Natural killer cell (primary cell): ENCODE data around the gene DOCK10. TPM values are rescaled to one million over a fixed set of nuclear protein-coding genes. Genes with fewer than 3 reads are reported as not detected.
A peak's percentile ranks its signal among the peaks of the same experiment; 100 is the strongest.

ENCODE experiments used
- ATAC-seq, 3 donors: fragments of 150-1000 bp in 2 of 3; fragments of 200-7000 bp in 1 of 3; cut with Tn5 transposase; 1 replicate in 1 of 3; 2 replicates in 2 of 3; pipeline ENCODE4 v1.10.0; 2021; ENCODE audit warnings: mild to moderate bottlenecking in 2 of 3, moderate library complexity in 2 of 3
- DNase-seq, 2 donors: peaks; one replicate each; pipeline versions ENCODE4 v3.0.0 to v3.0.0-alpha.2; 2013 to 2021; ENCODE audit warnings: mixed read lengths in 1 of 2
- H3K27ac ChIP-seq: one replicate; pipeline ENCODE4 v1.5.1; 2013; ENCODE audit warnings: mild to moderate bottlenecking, low read length
- H3K27me3 ChIP-seq: one replicate; pipeline ENCODE4 v1.6.1; 2013; ENCODE audit warnings: low read length; ENCODE audit not compliant: control insufficient read depth, insufficient read depth
- H3K36me3 ChIP-seq: one replicate; pipeline ENCODE4 v1.6.1; 2013; ENCODE audit warnings: low read length; ENCODE audit not compliant: control insufficient read depth, insufficient read depth
- H3K4me1 ChIP-seq: one replicate; pipeline ENCODE4 v1.6.1; 2013; ENCODE audit warnings: low read length; ENCODE audit not compliant: control insufficient read depth, insufficient read depth
- H3K4me3 ChIP-seq: one replicate; pipeline ENCODE4 v1.5.1; 2013; ENCODE audit warnings: low read length
- H3K9me3 ChIP-seq: one replicate; pipeline ENCODE4 v1.6.1; 2013; ENCODE audit warnings: low read length; ENCODE audit not compliant: control insufficient read depth, insufficient read depth
- H3K27ac Mint-ChIP-seq, 2 donors: one replicate each; pipeline ENCODE4 v1.8.0; 2022; ENCODE audit warnings: mild to moderate bottlenecking in 2 of 2, mixed read lengths in 2 of 2, moderate library complexity in 1 of 2
- H3K27me3 Mint-ChIP-seq, 2 donors: one replicate each; pipeline ENCODE4 v1.8.0; 2022; ENCODE audit warnings: low read depth in 2 of 2, mixed read lengths in 2 of 2
- H3K36me3 Mint-ChIP-seq: one replicate; pipeline ENCODE4 v1.8.0; 2022; ENCODE audit warnings: mixed read lengths
- H3K4me1 Mint-ChIP-seq, 2 donors: one replicate each; pipeline ENCODE4 v1.8.0; 2022; ENCODE audit warnings: mixed read lengths in 2 of 2
- H3K4me3 Mint-ChIP-seq: one replicate; pipeline ENCODE4 v1.8.0; 2022; ENCODE audit warnings: mild to moderate bottlenecking, moderate library complexity, mixed read lengths
- H3K9me3 Mint-ChIP-seq, 2 donors: one replicate each; pipeline ENCODE4 v1.8.0; 2022; ENCODE audit warnings: mixed read lengths in 2 of 2
- CTCF ChIP-seq: fragments of 200-600 bp; IDR thresholded peaks from one replicate; pipeline ENCODE4 v1.8.0; 2022; ENCODE audit warnings: antibody characterized with exemption
- WGBS: methylation state at CpG from one replicate; pipeline ENCODE4 v1.1.7; 2013; ENCODE audit warnings: missing lambda C conversion rate; ENCODE audit not compliant: insufficient coverage; 5-methylcytosine and 5-hydroxymethylcytosine counted together
- intact Hi-C: fragments of 100-400 bp; cut with micrococcal nuclease; formaldehyde crosslinking; loops from one replicate; pipeline ENCODE4 v1.14.2; 2022
- total RNA-seq, 4 donors: library from RNA; stranded (reverse); fragments of 120-200 nt in 1 of 4; gene quantifications; one replicate each; pipeline versions ENCODE4 v1.2.3 to v1.2.4, GENCODE V29; 2013 to 2022

The DOCK10 gene
- total RNA-seq, 3 donors from 2014 or later (not counting 1 experiment from before 2014, with no cell fraction given): 181 to 213 (median 182) TPM

GRCh38 chr2:224813578-224813977 lies 228.7 kb downstream of the DOCK10 start:
- Mint-ChIP-seq H3K36me3 (peaks cover 8% of the 10 kb centered on the region), H3K9me3 (no peaks in the 10 kb centered on the region), H3K4me3 (no peak overlapping the region), H3K4me1 (peaks cover under 1 to 1% of the 10 kb centered on the region in 2 donors), H3K27me3 (no peaks in the 10 kb centered on the region), H3K27ac (no peak overlapping the region)
- DNase-seq: no peak
- Histone ChIP-seq H3K27me3 (no peaks in the 10 kb centered on the region), H3K4me1 (no peaks in the 10 kb centered on the region), H3K9me3 (no peaks in the 10 kb centered on the region), H3K36me3 (peaks cover 62% of the 10 kb centered on the region), H3K4me3 (no peak overlapping the region), H3K27ac (no peak overlapping the region)
- no peak for ATAC-seq
- intact Hi-C loops: no loop called here
- no peak for TF ChIP-seq CTCF
- WGBS: no CpG with 5 or more reads among the region's 1 CpG

GRCh38 chr2:224807153-224807964 lies 234.9 kb downstream of the DOCK10 start:
- Histone ChIP-seq H3K9me3 (no peaks in the 10 kb centered on the region), H3K4me3 (no peak overlapping the region), H3K36me3 (peaks cover 71% of the 10 kb centered on the region), H3K4me1 (no peaks in the 10 kb centered on the region), H3K27ac (no peak overlapping the region), H3K27me3 (no peaks in the 10 kb centered on the region)
- H3K27me3 Mint-ChIP-seq: no peaks in the 10 kb centered on the region
- WGBS: 96% methylated on average over 6 of the region's 6 CpGs
- H3K27ac Mint-ChIP-seq: peak overlapping the region; percentile 7 to 58
- DNase-seq (no peak), ATAC-seq (no peak)
- H3K4me3 Mint-ChIP-seq: no peak overlapping the region
- no peaks in the 10 kb centered on the region for H3K9me3 Mint-ChIP-seq
- intact Hi-C loops: no loop called here
- peaks cover 20% of the 10 kb centered on the region for H3K36me3 Mint-ChIP-seq
- TF ChIP-seq CTCF: no peak
- no peaks in the 10 kb centered on the region for H3K4me1 Mint-ChIP-seq

- Mint-ChIP-seq H3K27me3 (no peaks in the 10 kb centered on the region), H3K27ac (no peak overlapping the region), H3K9me3 (no peaks in the 10 kb centered on the region), H3K36me3 (peaks cover 34% of the 10 kb centered on the region), H3K4me1 (no peaks in the 10 kb centered on the region), H3K4me3 (no peak overlapping the region)
- H3K27ac ChIP-seq: no peak overlapping the region
- WGBS: no CpG with 5 or more reads among the region's 1 CpG
- H3K4me1 ChIP-seq: no peaks in the 10 kb centered on the region
- no peak for ATAC-seq
- intact Hi-C loops: no loop called here
- H3K36me3 ChIP-seq: peaks cover 97% of the 10 kb centered on the region
- TF ChIP-seq CTCF: no peak
- no peak for DNase-seq
- no peaks in the 10 kb centered on the region for H3K9me3 ChIP-seq
- H3K4me3 ChIP-seq: no peak overlapping the region
- no peaks in the 10 kb centered on the region for H3K27me3 ChIP-seq
Observed at GRCh38 chr2:224803930-224804329, 238.3 kb downstream of the DOCK10 start.

- 100% methylated on average over 1 of the region's 1 CpG for WGBS
- H3K4me1 ChIP-seq: no peaks in the 10 kb centered on the region
- Mint-ChIP-seq H3K36me3 (peaks cover 28% of the 10 kb centered on the region), H3K27ac (peak overlapping the region in 1 of 2 donors; percentile 3), H3K9me3 (no peaks in the 10 kb centered on the region), H3K4me3 (no peak overlapping the region), H3K27me3 (no peaks in the 10 kb centered on the region), H3K4me1 (no peaks in the 10 kb centered on the region)
- no peaks in the 10 kb centered on the region for H3K27me3 ChIP-seq
- DNase-seq (no peak), ATAC-seq (no peak)
- H3K9me3 ChIP-seq: no peaks in the 10 kb centered on the region
- TF ChIP-seq CTCF: no peak
- no peak overlapping the region for H3K4me3 ChIP-seq
- H3K36me3 ChIP-seq: peaks cover 100% of the 10 kb centered on the region
- no peak overlapping the region for H3K27ac ChIP-seq
- intact Hi-C loops: no loop called here
Observed at GRCh38 chr2:224802407-224802806, 239.9 kb downstream of the DOCK10 start.
